WTC11 (cell line): ENCODE data around the gene PEAK1. TPM values are rescaled to one million over a fixed set of nuclear protein-coding genes. Genes with fewer than 3 reads are reported as not detected.

Experiments
- ATAC-seq: fragments of 200-7000 bp; cut with Tn5 transposase; 2 replicates; pipeline ENCODE4 v1.10.0; 2021; ENCODE audit warnings: mild to moderate bottlenecking, moderate library complexity
- CTCF ChIA-PET: fragments of 300-600 bp; sonication (Branson Sonifier 250); formaldehyde crosslinking; loops from one replicate; lab custom pipeline; 2021; ENCODE audit warnings: antibody characterized with exemption; lab: Charles Lee
- POLR2A ChIA-PET: fragments of 350-600 bp; sonication (Branson Sonifier 250); formaldehyde crosslinking; loops from one replicate; lab custom pipeline; 2021; ENCODE audit warnings: antibody characterized with exemption; lab: Charles Lee
- DNase-seq: peaks from one replicate; pipeline ENCODE4 v3.0.0; 2021; ENCODE audit warnings: low spot score
- H3K27ac Mint-ChIP-seq: 2 replicates; pipeline ENCODE4 v1.8.0; 2021; ENCODE audit warnings: mixed read lengths
- H3K27me3 Mint-ChIP-seq: 2 replicates; pipeline ENCODE4 v1.8.0; 2021; ENCODE audit warnings: low read depth, mild to moderate bottlenecking, moderate library complexity, mixed read lengths
- H3K36me3 Mint-ChIP-seq: 2 replicates; pipeline ENCODE4 v1.8.0; 2021; ENCODE audit warnings: mixed read lengths
- H3K4me1 Mint-ChIP-seq: 2 replicates; pipeline ENCODE4 v1.8.0; 2022; ENCODE audit warnings: mixed read lengths
- H3K4me3 Mint-ChIP-seq: 2 replicates; pipeline ENCODE4 v1.8.0; 2021; ENCODE audit warnings: mild to moderate bottlenecking, moderate library complexity, mixed read lengths
- H3K9me3 Mint-ChIP-seq: 2 replicates; pipeline ENCODE4 v1.8.0; 2021; ENCODE audit warnings: mixed read lengths
- CBFB ChIP-seq: sonication (generic); formaldehyde crosslinking; IDR thresholded peaks from 2 replicates; pipeline ENCODE4 v1.8.1; 2022; ENCODE audit warnings: mild to moderate bottlenecking, low read depth, missing genetic modification reagents
- CREM ChIP-seq: sonication (generic); formaldehyde crosslinking; IDR thresholded peaks from 2 replicates; pipeline ENCODE4 v1.8.1; 2022; ENCODE audit warnings: mild to moderate bottlenecking, missing genetic modification reagents, moderate library complexity
- FOXP1 ChIP-seq: sonication (generic); formaldehyde crosslinking; IDR thresholded peaks from 2 replicates; pipeline ENCODE4 v1.8.0; 2022; ENCODE audit warnings: missing genetic modification reagents, mild to moderate bottlenecking, moderate library complexity, borderline replicate concordance
- JUN ChIP-seq: sonication (generic); formaldehyde crosslinking; IDR thresholded peaks from 2 replicates; pipeline ENCODE4 v1.8.0; 2023; ENCODE audit warnings: mild to moderate bottlenecking, missing genetic modification reagents
- MYBL2 ChIP-seq: sonication (generic); formaldehyde crosslinking; IDR thresholded peaks from 2 replicates; pipeline ENCODE4 v1.8.1; 2023; ENCODE audit warnings: mild to moderate bottlenecking, moderate library complexity, missing genetic modification reagents
- NFATC4 ChIP-seq: fragments of 250-450 bp; sonication (Bioruptor Pico); IDR thresholded peaks from 2 replicates; pipeline ENCODE4 v1.9.0; 2021; ENCODE audit warnings: mild to moderate bottlenecking
- NFE2L1 ChIP-seq: sonication (generic); formaldehyde crosslinking; IDR thresholded peaks from 2 replicates; pipeline ENCODE4 v1.8.1; 2023; ENCODE audit warnings: missing genetic modification reagents
- NR1H2 ChIP-seq: sonication (generic); formaldehyde crosslinking; IDR thresholded peaks from 2 replicates; pipeline ENCODE4 v1.9.0; 2021; ENCODE audit warnings: mild to moderate bottlenecking, moderate library complexity, missing genetic modification reagents
- OVOL2 ChIP-seq: fragments of 250-450 bp; sonication (Bioruptor Pico); IDR thresholded peaks from 2 replicates; pipeline ENCODE4 v1.9.0; 2021; ENCODE audit warnings: mild to moderate bottlenecking, borderline replicate concordance
- PRRX2 ChIP-seq: fragments of 250-450 bp; sonication (Bioruptor Pico); IDR thresholded peaks from 2 replicates; pipeline ENCODE4 v1.8.0; 2021; ENCODE audit warnings: mild to moderate bottlenecking
- SMAD4 ChIP-seq: sonication (generic); formaldehyde crosslinking; IDR thresholded peaks from 2 replicates; pipeline ENCODE4 v1.8.0; 2022; ENCODE audit warnings: mild to moderate bottlenecking, missing genetic modification reagents
- SP1 ChIP-seq: sonication (generic); formaldehyde crosslinking; conservative IDR thresholded peaks from 2 replicates; pipeline ENCODE4 v1.8.1; 2022; ENCODE audit warnings: missing genetic modification reagents
- TEAD4 ChIP-seq: sonication (generic); formaldehyde crosslinking; IDR thresholded peaks from 2 replicates; pipeline ENCODE4 v1.8.0; 2022; ENCODE audit warnings: mild to moderate bottlenecking, missing genetic modification reagents
- ZNF263 ChIP-seq: sonication (generic); formaldehyde crosslinking; IDR thresholded peaks from 2 replicates; pipeline ENCODE4 v1.8.1; 2022; ENCODE audit warnings: low read depth, mild to moderate bottlenecking, moderate library complexity, missing genetic modification reagents
- ZNF416 ChIP-seq: fragments of 250-450 bp; sonication (Bioruptor Pico); IDR thresholded peaks from 2 replicates; pipeline ENCODE4 v1.9.0; 2021; ENCODE audit warnings: mild to moderate bottlenecking, inconsistent platforms
- total RNA-seq: library from RNA; stranded (reverse); gene quantifications from 3 replicates; pipeline ENCODE4 v1.2.3, GENCODE V29; 2021
- TF ChIP-seq, protein P1 (sequence below): sonication (generic); formaldehyde crosslinking; IDR thresholded peaks from 2 replicates; pipeline ENCODE4 v1.8.1; 2023; ENCODE audit warnings: mild to moderate bottlenecking, moderate library complexity, missing genetic modification reagents
- TF ChIP-seq, protein P2 (sequence below): fragments of 200-600 bp; IDR thresholded peaks from 2 replicates; pipeline ENCODE4 v1.8.0; 2022; ENCODE audit warnings: antibody characterized with exemption
- TF ChIP-seq, protein P3 (sequence below): sonication (generic); formaldehyde crosslinking; IDR thresholded peaks from 2 replicates; pipeline ENCODE4 v1.8.1; 2023; ENCODE audit warnings: mild to moderate bottlenecking, missing genetic modification reagents, moderate library complexity
- TF ChIP-seq, protein P4 (sequence below): sonication (generic); formaldehyde crosslinking; IDR thresholded peaks from 2 replicates; pipeline ENCODE4 v1.8.0; 2022; ENCODE audit warnings: mild to moderate bottlenecking, missing genetic modification reagents
- TF ChIP-seq, protein P5 (sequence below): sonication (generic); formaldehyde crosslinking; IDR thresholded peaks from 2 replicates; pipeline ENCODE4 v1.8.0; 2022; ENCODE audit warnings: mild to moderate bottlenecking, missing genetic modification reagents
- TF ChIP-seq, protein P6 (sequence below): sonication (generic); formaldehyde crosslinking; IDR thresholded peaks from 2 replicates; pipeline ENCODE4 v1.8.0; 2023; ENCODE audit warnings: missing genetic modification reagents, mild to moderate bottlenecking, borderline replicate concordance

The PEAK1 gene
- total RNA-seq, 1 experiment from 2014 or later: 49.0 TPM

DNA sequence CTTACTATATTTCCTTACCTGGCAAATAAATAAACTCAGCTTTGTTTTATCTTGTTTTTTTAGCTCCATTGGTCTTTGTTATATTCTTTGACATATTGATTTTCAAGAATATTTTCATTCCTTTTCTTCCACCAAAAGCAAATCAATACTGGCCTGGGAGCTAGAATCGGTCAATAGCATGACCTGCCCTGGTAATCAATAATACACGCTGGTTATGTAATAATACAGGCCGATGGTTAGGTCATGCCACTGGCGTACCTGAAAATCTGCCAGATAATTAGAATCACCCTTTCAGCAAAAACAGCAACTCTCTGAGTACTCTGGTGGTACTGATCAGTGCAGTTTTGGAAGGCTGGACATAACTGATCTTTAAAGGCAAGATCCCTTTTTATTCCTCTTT is 39.9 kb downstream of the PEAK1 start (continued):
- TF ChIP-seq, protein P1, sequence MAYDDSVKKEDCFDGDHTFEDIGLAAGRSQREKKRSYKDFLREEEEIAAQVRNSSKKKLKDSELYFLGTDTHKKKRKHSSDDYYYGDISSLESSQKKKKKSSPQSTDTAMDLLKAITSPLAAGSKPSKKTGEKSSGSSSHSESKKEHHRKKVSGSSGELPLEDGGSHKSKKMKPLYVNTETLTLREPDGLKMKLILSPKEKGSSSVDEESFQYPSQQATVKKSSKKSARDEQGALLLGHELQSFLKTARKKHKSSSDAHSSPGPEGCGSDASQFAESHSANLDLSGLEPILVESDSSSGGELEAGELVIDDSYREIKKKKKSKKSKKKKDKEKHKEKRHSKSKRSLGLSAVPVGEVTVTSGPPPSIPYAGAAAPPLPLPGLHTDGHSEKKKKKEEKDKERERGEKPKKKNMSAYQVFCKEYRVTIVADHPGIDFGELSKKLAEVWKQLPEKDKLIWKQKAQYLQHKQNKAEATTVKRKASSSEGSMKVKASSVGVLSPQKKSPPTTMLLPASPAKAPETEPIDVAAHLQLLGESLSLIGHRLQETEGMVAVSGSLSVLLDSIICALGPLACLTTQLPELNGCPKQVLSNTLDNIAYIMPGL: no peak
- TF ChIP-seq PRRX2 (CRISPR knock-in tag) (no peak), FOXP1 (CRISPR knock-in tag) (no peak), TEAD4 (CRISPR knock-in tag) (no peak)
- TF ChIP-seq, all 79 proteins: peak for 0

DNA sequence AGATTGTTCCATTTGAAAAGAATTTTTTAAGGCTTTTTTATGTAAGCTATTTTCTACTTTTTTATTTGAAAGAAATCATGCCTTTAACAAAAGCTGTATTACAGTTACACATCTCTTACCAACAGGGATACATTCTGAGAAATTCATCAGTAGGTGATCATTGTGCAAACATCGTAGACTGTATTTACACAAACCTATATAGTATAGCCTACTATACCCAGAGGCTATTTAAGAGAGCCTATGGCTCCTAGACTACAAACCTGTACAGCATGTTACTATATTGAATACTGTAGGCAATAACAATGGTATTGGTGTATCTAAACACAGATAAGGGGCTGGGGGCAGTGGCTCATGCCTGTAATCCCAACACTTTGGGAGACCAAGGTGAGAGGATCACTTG is 43.1 kb downstream of the PEAK1 start:
- ATAC-seq (no peak), DNase-seq (no peak)
- Mint-ChIP-seq H3K36me3 (no peaks in the 10 kb centered on the region), H3K9me3 (0 out of 2 replicates have a peak, but pooled peaks cover 3% of the 10 kb centered on the region), H3K4me1 (peaks cover 14% of the 10 kb centered on the region), H3K27me3 (no peaks in the 10 kb centered on the region), H3K4me3 (no peak overlapping the region), H3K27ac (no peak overlapping the region)
- ChIA-PET CTCF (no interaction called here), POLR2A (no interaction called here)
- TF ChIP-seq MYBL2 (no peak), ZNF263 (CRISPR knock-in tag) (no peak), NFATC4 (CRISPR knock-in tag) (no peak), CBFB (CRISPR knock-in tag) (no peak)
- TF ChIP-seq, protein P2, sequence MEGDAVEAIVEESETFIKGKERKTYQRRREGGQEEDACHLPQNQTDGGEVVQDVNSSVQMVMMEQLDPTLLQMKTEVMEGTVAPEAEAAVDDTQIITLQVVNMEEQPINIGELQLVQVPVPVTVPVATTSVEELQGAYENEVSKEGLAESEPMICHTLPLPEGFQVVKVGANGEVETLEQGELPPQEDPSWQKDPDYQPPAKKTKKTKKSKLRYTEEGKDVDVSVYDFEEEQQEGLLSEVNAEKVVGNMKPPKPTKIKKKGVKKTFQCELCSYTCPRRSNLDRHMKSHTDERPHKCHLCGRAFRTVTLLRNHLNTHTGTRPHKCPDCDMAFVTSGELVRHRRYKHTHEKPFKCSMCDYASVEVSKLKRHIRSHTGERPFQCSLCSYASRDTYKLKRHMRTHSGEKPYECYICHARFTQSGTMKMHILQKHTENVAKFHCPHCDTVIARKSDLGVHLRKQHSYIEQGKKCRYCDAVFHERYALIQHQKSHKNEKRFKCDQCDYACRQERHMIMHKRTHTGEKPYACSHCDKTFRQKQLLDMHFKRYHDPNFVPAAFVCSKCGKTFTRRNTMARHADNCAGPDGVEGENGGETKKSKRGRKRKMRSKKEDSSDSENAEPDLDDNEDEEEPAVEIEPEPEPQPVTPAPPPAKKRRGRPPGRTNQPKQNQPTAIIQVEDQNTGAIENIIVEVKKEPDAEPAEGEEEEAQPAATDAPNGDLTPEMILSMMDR: no peak
- TF ChIP-seq, protein P3, sequence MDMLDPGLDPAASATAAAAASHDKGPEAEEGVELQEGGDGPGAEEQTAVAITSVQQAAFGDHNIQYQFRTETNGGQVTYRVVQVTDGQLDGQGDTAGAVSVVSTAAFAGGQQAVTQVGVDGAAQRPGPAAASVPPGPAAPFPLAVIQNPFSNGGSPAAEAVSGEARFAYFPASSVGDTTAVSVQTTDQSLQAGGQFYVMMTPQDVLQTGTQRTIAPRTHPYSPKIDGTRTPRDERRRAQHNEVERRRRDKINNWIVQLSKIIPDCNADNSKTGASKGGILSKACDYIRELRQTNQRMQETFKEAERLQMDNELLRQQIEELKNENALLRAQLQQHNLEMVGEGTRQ (CRISPR knock-in tag): no peak
- TF ChIP-seq, protein P1: no peak
- TF ChIP-seq, protein P4, sequence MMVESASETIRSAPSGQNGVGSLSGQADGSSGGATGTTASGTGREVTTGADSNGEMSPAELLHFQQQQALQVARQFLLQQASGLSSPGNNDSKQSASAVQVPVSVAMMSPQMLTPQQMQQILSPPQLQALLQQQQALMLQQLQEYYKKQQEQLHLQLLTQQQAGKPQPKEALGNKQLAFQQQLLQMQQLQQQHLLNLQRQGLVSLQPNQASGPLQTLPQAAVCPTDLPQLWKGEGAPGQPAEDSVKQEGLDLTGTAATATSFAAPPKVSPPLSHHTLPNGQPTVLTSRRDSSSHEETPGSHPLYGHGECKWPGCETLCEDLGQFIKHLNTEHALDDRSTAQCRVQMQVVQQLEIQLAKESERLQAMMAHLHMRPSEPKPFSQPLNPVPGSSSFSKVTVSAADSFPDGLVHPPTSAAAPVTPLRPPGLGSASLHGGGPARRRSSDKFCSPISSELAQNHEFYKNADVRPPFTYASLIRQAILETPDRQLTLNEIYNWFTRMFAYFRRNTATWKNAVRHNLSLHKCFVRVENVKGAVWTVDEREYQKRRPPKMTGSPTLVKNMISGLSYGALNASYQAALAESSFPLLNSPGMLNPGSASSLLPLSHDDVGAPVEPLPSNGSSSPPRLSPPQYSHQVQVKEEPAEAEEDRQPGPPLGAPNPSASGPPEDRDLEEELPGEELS (CRISPR knock-in tag): no peak

DNA sequence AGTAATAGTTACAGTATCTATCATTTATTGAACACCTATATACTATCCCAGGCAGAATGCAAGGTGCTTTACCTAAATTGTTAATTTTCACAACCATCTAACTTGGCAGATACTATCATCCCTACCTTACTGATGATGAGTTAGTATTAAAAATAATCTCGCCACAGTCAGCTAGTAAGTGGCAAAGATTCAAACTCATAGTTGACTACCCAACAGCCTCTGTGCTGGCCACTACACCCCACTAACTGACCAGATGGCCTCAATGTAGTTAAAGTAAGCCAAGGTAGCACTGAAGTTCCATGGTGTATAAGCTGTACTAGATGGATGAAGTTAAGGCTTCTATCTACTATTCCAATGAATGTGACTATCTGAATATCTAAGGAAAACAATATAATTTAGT is 44.8 kb downstream of the PEAK1 start:
- ChIA-PET CTCF (no interaction called here), POLR2A (no interaction called here)
- peaks cover 14% of the 10 kb centered on the region for H3K4me1 Mint-ChIP-seq
- TF ChIP-seq, protein P5, sequence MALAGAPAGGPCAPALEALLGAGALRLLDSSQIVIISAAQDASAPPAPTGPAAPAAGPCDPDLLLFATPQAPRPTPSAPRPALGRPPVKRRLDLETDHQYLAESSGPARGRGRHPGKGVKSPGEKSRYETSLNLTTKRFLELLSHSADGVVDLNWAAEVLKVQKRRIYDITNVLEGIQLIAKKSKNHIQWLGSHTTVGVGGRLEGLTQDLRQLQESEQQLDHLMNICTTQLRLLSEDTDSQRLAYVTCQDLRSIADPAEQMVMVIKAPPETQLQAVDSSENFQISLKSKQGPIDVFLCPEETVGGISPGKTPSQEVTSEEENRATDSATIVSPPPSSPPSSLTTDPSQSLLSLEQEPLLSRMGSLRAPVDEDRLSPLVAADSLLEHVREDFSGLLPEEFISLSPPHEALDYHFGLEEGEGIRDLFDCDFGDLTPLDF: no peak
- no peak for TF ChIP-seq SP1
- TF ChIP-seq JUN: no peak
- TF ChIP-seq, protein P6, sequence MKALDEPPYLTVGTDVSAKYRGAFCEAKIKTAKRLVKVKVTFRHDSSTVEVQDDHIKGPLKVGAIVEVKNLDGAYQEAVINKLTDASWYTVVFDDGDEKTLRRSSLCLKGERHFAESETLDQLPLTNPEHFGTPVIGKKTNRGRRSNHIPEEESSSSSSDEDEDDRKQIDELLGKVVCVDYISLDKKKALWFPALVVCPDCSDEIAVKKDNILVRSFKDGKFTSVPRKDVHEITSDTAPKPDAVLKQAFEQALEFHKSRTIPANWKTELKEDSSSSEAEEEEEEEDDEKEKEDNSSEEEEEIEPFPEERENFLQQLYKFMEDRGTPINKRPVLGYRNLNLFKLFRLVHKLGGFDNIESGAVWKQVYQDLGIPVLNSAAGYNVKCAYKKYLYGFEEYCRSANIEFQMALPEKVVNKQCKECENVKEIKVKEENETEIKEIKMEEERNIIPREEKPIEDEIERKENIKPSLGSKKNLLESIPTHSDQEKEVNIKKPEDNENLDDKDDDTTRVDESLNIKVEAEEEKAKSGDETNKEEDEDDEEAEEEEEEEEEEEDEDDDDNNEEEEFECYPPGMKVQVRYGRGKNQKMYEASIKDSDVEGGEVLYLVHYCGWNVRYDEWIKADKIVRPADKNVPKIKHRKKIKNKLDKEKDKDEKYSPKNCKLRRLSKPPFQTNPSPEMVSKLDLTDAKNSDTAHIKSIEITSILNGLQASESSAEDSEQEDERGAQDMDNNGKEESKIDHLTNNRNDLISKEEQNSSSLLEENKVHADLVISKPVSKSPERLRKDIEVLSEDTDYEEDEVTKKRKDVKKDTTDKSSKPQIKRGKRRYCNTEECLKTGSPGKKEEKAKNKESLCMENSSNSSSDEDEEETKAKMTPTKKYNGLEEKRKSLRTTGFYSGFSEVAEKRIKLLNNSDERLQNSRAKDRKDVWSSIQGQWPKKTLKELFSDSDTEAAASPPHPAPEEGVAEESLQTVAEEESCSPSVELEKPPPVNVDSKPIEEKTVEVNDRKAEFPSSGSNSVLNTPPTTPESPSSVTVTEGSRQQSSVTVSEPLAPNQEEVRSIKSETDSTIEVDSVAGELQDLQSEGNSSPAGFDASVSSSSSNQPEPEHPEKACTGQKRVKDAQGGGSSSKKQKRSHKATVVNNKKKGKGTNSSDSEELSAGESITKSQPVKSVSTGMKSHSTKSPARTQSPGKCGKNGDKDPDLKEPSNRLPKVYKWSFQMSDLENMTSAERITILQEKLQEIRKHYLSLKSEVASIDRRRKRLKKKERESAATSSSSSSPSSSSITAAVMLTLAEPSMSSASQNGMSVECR: no peak
- no peak for TF ChIP-seq MYBL2
- no peak for TF ChIP-seq NFE2L1
- no peak for TF ChIP-seq SMAD4 (CRISPR knock-in tag)
- TF ChIP-seq NFATC4 (CRISPR knock-in tag): no peak
- no peak for TF ChIP-seq CREM (CRISPR knock-in tag)
- no peak for TF ChIP-seq NR1H2 (CRISPR knock-in tag)
- TF ChIP-seq ZNF416 (CRISPR knock-in tag): no peak
- TF ChIP-seq OVOL2 (CRISPR knock-in tag): no peak

More for the DNA sequence above, 44.8 kb downstream of the PEAK1 start:
- Mint-ChIP-seq H3K27me3 (no peaks in the 10 kb centered on the region), H3K4me3 (no peak overlapping the region), H3K9me3 (0 out of 2 replicates have a peak, but pooled peaks cover 3% of the 10 kb centered on the region), H3K36me3 (no peaks in the 10 kb centered on the region), H3K27ac (no peak overlapping the region)
- DNase-seq: no peak
- ATAC-seq: no peak
